Measurements from ENCODE around the gene IFT25. TPM values are rescaled to one million over a fixed set of nuclear protein-coding genes. Genes with fewer than 3 reads are reported as not detected.

The IFT25 gene
- total RNA-seq, 4 donors from 2014 or later, result 17.4 to 20.8 (median 17.6) TPM

GRCh38 chr1:53894644-53895043, 50.9 kb downstream of the IFT25 start:
- no peak for DNase-seq (ENCODE audit: extremely low spot score)
- no peak overlapping the region for H3K27ac ChIP-seq (replicated peaks in 1 of 4)
- no peaks in the 10 kb centered on the region for H3K36me3 ChIP-seq
- no peak overlapping the region for H3K4me3 ChIP-seq
- TF ChIP-seq POLR2A (IDR thresholded peaks at IDR 0.05; ENCODE audit: low read depth), result no peak
- TF ChIP-seq EP300 (IDR thresholded peaks at IDR 0.05), result no peak
- TF ChIP-seq, protein P1, sequence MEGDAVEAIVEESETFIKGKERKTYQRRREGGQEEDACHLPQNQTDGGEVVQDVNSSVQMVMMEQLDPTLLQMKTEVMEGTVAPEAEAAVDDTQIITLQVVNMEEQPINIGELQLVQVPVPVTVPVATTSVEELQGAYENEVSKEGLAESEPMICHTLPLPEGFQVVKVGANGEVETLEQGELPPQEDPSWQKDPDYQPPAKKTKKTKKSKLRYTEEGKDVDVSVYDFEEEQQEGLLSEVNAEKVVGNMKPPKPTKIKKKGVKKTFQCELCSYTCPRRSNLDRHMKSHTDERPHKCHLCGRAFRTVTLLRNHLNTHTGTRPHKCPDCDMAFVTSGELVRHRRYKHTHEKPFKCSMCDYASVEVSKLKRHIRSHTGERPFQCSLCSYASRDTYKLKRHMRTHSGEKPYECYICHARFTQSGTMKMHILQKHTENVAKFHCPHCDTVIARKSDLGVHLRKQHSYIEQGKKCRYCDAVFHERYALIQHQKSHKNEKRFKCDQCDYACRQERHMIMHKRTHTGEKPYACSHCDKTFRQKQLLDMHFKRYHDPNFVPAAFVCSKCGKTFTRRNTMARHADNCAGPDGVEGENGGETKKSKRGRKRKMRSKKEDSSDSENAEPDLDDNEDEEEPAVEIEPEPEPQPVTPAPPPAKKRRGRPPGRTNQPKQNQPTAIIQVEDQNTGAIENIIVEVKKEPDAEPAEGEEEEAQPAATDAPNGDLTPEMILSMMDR (IDR thresholded peaks at IDR 0.05), result no peak
- no peak for TF ChIP-seq POLR2AphosphoS5 (IDR thresholded peaks at IDR 0.05)
- WGBS, result 96% methylated on average over 5 of the region's 5 CpGs
- peaks cover 10 to 46% (median 44%) of the 10 kb centered on the region in 4 donors for H3K4me1 ChIP-seq
- no peaks in the 10 kb centered on the region for H3K27me3 ChIP-seq
- H3K9me3 ChIP-seq, result no peaks in the 10 kb centered on the region
- intact Hi-C loops (cut with DNase I), result loop anchor here (5.0 kb wide), 1 partner anchor 53 kb away; the partner anchor contains the start of genes IFT25 and LRRC42

DNA sequence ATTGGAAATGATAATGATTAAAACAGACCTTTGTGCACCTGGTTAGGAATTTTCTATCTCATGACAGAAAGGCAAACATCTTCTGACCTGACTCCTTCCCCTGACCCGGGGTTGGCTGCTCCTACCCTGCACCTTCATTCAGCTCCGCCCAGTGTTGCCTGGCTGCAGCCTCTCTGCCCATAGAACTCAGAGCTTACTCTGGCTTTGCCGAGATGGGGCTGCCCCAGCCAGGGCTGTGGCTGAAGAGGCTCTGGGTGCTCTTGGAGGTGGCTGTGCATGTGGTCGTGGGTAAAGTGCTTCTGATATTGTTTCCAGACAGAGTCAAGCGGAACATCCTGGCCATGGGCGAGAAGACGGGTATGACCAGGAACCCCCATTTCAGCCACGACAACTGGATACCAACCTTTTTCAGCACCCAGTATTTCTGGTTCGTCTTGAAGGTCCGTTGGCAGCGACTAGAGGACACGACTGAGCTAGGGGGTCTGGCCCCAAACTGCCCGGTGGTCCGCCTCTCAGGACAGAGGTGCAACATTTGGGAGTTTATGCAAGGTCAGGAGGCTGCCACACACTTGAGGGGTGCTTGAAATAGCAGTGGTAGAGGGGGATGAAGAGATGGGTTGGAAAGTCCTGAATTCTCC, 51.4 kb downstream of the IFT25 start, which contains the start of gene DIO1:
Gene DIO1 (plus strand): TSS at position 189 of the 638 bp plus-strand sequence. CDS start 24 bp downstream, at position 213.
- Histone ChIP-seq H3K36me3 (no peaks in the 10 kb centered on the region), H3K4me3 (no peak within 1 kb of the TSS), H3K27me3 (no peaks in the 10 kb centered on the region), H3K9me3 (no peaks in the 10 kb centered on the region), H3K4me1 (peaks cover 10 to 43% (median 41%) of the 10 kb centered on the region in 4 donors), H3K27ac (replicated peaks in 1 of 4) (no peak within 1 kb of the TSS)
- DNase-seq (ENCODE audit: extremely low spot score), result no peak
- TF ChIP-seq POLR2AphosphoS5 (IDR thresholded peaks at IDR 0.05), result no peak
- TF ChIP-seq POLR2A (IDR thresholded peaks at IDR 0.05; ENCODE audit: low read depth), result no peak
- TF ChIP-seq, protein P1 (IDR thresholded peaks at IDR 0.05), result no peak
- TF ChIP-seq EP300 (IDR thresholded peaks at IDR 0.05), result no peak
- 87% methylated on average over 13 of the region's 14 CpGs for WGBS
- intact Hi-C loops (cut with DNase I), result no loop called here

GRCh38 chr1:53892911-53893310, 52.6 kb downstream of the IFT25 start:
- no peak for DNase-seq (ENCODE audit: extremely low spot score)
- no peak overlapping the region for H3K4me3 ChIP-seq
- TF ChIP-seq POLR2A (IDR thresholded peaks at IDR 0.05; ENCODE audit: low read depth) (no peak), POLR2AphosphoS5 (IDR thresholded peaks at IDR 0.05) (no peak), EP300 (IDR thresholded peaks at IDR 0.05) (no peak)
- TF ChIP-seq, protein P1 (IDR thresholded peaks at IDR 0.05), result no peak
- peaks cover 13 to 43% (median 40%) of the 10 kb centered on the region in 4 donors for H3K4me1 ChIP-seq
- intact Hi-C loops (cut with DNase I), result no loop called here
- H3K27me3 ChIP-seq, result no peaks in the 10 kb centered on the region
- 78% methylated on average over 5 of the region's 5 CpGs for WGBS
- no peaks in the 10 kb centered on the region for H3K9me3 ChIP-seq
- H3K27ac ChIP-seq (replicated peaks in 1 of 4), result no peak overlapping the region
- H3K36me3 ChIP-seq, result peaks cover 0 to 1% (median 0%) of the 10 kb centered on the region in 4 donors

GRCh38 chr1:53891678-53892077, 53.8 kb downstream of the IFT25 start:
- Histone ChIP-seq H3K27ac (replicated peaks in 1 of 4) (no peak overlapping the region), H3K4me1 (peaks cover 13 to 33% (median 29%) of the 10 kb centered on the region in 4 donors), H3K36me3 (peaks cover 0 to 13% (median 9%) of the 10 kb centered on the region in 4 donors), H3K27me3 (no peaks in the 10 kb centered on the region), H3K4me3 (no peak overlapping the region), H3K9me3 (no peaks in the 10 kb centered on the region)
- DNase-seq (ENCODE audit: extremely low spot score), result no peak
- TF ChIP-seq POLR2A (IDR thresholded peaks at IDR 0.05; ENCODE audit: low read depth), result no peak
- no peak for TF ChIP-seq EP300 (IDR thresholded peaks at IDR 0.05)
- TF ChIP-seq POLR2AphosphoS5 (IDR thresholded peaks at IDR 0.05), result no peak
- TF ChIP-seq, protein P1 (IDR thresholded peaks at IDR 0.05), result no peak
- intact Hi-C loops (cut with DNase I), result no loop called here
- WGBS, result 66% methylated on average over 2 of the region's 2 CpGs
